Activated effector memory CD4-positive, alpha-beta T cell treated with anti-CD3 and anti-CD28 coated beads, Interleukin-2, amount 50 U/mL, for 16 hours (primary cell): ENCODE measurements around the gene WWOX.

Source experiments
- DNase-seq: peaks from one replicate; pipeline ENCODE4 v3.0.0-alpha.2; 2020

The WWOX gene

DNA sequence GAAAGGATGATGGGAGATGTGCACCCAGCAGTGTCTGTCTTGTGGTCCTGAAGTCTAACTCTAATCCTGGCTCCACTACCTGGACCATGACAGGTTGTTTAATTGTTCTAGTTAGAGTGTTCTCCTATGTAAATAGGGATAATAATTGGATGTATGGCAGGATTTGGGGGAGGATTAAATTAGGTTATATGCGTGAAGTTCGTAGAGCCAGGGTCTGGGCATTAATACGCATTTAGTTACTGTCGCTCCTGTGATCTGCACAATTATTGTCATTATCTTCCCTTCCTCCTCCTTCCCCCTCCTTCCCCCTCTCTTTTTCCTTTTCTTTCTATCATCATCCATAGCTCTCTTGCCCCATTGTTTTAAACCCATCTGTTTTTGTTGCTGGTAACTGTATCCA is 210.3 kb downstream of the WWOX start:
- DNase-seq = no peak

GRCh38 chr16:78310196-78310595 is 210.7 kb downstream of the WWOX start:
- no peak for DNase-seq

DNA sequence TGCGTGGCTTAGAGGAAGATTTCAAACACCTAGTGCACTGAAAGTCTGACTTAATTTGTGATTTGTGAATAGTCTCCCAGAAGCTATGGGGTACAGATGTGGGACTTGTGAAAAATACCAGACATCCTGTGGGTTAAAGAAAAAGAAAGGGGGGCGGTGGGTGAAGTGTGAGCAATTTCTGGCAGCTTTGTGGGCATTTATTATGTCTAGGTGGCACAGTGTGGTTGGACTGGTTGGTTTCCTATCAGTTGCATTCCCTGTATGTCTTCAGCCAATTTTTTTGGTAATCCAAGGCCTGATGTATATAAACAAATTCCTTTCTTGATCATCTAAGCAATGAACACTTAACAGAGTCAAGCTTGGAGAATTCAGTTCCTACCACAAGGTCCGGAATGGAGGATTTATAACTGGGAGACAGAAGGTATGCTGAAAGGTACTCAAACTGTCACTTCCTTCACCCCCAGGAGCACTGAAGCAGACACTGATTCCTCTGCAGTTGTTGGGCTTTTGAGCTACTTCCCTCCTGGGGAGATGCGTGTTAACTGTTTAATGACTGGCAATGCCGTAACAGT is 211.6 kb downstream of the WWOX start:
- no peak for DNase-seq

DNA sequence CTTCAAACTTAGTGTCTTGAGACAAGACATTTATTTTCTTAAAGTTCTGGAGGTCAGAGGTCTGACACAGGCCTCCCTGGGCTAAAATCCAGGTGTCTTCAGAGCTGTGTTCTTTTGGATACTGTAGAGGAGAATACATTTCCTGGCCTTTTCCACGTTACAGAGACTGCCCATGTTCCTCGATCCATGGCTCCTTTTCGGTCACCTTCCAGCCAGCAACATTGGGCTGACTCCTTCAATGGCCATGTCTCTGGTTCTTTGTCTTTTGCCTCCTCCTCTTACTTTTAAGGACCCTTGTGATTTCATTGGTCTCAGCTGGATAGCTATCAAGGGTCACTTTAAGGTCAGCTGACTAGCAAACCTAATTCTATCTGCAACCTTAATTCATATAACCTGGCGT is 212.4 kb downstream of the WWOX start:
- no peak for DNase-seq

DNA sequence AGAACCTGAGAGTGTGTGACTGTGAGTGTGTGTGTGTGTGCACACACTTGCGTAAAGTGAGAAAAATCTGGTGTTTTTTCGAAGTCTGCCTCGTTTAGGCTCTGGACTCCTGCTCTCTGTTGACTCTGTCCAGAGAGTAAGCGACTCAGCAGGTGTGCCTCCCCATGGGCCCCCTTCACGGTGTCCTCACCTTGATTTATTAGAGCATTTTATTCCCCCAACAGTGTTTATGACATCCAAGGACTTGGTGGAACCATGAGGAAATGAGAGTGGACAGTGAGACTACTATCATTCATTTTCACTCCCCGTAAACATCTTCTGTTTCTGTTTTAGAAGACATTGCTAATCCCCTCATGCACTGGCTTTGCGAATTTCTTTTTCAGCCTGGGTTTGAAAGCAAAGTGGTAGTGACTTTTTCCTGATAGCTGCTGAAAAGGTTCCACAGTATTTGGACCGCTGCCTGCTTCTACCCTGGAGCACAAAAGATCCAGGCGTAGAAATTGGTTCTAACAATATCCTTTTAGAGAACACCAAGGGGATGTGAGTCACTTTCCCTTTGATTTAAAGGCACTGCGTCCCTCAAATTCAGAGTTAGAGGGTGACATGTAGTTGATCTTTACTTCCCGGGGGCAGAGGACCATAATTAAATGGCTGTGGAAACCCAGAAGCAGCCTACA is 218.2 kb downstream of the WWOX start:
- no peak for DNase-seq

GRCh38 chr16:78321620-78322360 is 222.3 kb downstream of the WWOX start:
- no peak for DNase-seq

GRCh38 chr16:78323315-78323714 is 223.9 kb downstream of the WWOX start:
- no peak for DNase-seq

- no peak for DNase-seq
Observed at GRCh38 chr16:78324649-78325285, 225.3 kb downstream of the WWOX start.

GRCh38 chr16:78325468-78326352 is 226.3 kb downstream of the WWOX start:
- no peak for DNase-seq

DNA sequence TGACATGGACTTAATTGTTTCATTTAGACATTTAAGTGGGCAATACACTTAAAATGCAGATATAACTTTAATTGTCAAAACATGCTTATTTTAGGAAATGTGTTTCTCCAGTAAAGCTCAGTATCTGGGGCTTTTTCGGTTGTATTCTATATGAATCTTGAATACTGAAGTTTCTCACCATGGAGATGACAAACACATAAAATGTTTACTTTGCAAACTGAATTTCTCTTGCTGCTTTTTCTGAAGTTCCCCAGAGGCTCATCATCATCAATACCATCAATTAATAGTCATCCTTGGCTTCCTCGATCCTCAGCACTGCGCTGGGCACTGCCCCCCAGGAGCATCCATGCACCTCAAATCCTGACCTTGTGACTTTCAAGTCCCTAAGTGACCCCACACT is 227.3 kb downstream of the WWOX start:
- no peak for DNase-seq

DNA sequence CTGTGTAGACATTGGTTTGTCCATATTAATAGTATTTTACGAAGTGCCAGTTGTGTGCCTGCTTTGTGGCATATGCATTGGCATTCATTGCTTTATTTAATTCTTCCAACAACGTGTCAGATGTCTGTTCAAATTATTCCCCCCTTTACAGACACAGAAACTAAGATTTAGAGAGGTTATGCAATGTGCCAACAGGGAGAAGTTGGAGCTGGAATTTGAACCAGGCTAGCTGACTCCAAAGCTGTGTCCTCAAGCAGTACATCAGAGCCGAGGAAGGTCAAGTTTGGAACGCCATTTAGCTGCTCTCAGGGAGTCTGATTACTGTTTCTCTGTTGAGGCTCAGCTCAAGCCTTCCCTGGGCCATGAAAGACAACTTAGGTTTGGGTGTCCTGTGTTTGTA is 232.3 kb downstream of the WWOX start:
- DNase-seq = no peak

GRCh38 chr16:78333808-78334207 is 234.4 kb downstream of the WWOX start:
- DNase-seq = no peak

GRCh38 chr16:78340590-78340989 is 241.1 kb downstream of the WWOX start:
- DNase-seq = no peak

- no peak for DNase-seq
Observed at GRCh38 chr16:78348068-78348467, 248.6 kb downstream of the WWOX start.

GRCh38 chr16:78348886-78349285 is 249.4 kb downstream of the WWOX start:
- no peak for DNase-seq

DNA sequence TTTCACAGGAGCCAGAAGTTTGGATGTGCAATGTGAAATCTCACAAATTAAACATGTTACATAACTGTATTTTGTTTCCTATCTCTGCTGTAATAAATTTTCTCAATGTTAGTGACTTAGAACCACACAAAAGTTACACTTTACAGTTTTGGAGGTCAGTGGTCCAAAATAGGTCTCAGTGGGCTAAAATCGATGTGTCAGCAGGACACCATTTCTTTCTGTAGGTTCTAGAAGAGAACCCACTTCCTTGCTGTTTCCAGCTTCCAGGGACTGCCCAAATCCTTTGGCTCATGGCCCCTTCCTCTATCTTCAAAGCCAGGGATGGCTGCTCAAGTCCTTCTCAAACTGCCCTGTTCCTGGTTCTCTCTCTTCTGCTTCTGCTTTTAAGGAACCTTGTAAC is 252.7 kb downstream of the WWOX start:
- no peak for DNase-seq

DNA sequence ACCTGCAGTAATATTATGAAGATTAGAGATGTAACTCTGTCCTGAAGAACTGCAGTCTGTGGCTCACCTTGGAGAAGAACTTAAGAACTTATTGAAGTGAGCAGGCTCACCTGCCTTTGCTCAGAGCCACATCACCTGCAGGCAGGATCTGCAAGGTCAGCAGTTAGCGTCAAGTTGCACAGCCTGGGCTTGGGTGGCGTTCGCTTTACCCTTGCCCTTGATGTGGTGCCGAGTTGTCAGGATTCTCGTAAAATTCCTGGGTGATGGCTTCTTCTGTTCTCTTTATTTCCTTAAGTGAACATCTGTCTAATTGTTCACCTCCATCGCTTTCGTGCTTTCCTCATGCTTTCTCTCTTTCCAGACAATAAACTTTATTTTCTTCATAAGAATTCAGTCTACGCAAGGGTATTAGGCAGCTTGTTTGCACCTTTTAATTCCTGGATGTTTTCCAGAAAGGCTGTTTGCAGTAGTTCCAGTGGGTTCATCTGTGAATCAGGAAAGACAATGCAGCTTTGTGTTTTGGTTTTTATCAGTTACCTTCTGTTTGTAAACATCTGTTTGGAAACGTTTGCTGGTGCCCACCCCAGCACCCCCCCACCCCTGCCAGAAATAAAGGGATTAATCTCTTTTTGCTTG is 254.3 kb downstream of the WWOX start:
- DNase-seq = no peak

DNA sequence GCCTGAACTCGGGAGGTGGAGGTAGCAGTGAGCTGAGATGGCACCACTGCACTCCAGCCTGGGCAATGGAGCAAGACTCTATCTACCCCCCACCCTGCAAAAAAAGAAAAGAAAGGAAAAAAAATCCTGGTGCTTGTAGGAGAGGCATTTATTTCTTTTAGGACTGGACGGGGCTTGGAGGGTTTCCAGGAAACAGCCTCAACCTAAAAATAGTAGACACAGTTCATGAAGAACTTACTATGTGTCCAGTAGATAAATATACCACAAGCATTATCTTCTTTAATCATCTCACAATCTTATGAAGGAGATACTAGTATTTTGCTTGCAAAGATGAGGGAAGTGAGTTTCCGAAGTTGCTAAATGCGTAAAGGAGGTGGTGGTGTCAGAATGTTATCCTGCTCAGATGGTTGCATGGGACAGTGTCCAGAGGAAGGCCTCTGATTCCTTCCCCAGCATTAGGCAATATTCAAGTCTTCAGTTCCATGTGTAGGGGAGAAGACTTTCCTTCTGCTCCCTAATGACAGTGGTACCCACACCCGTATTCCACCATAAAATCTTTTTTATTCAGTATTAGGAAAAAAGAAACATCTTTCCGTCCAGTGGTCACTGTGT is 263.2 kb downstream of the WWOX start:
- no peak for DNase-seq

GRCh38 chr16:78363843-78364555 is 264.5 kb downstream of the WWOX start:
- no peak for DNase-seq

DNA sequence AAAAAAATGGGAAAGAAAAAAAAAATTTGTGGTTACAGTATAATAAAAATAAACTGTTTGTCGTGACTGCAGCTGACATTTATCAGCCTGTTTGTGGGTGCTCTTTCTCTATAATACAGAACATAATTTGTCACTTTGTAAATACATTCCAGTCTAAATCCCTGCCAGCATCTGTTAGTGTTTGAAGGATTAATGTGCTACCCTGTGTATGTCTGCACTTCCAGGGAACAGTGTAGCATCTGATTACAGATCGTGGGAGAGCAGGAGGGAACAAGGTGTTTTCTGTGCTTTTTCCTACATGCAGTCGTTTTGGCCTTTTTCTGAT is 265.1 kb downstream of the WWOX start:
- no peak for DNase-seq

DNA sequence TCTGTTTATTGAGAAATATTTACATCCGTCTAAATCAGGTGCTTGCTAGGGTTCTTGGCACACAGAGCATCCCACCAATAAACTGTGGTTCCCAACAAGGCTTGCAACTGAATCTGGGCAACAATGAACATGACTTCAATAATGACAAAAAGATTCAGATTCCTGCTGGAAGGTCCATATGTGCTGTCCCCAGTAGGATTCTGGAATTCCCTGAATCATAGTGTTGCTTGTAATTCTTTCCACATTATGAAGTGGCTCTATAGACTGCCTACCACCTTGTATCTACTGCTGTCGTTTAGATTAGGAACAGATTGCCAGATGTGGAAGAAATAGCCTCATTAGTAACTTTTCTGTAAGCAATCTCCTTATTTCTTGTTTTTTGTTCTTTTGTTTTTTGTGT is 265.9 kb downstream of the WWOX start:
- DNase-seq = no peak
